ENCODE results near the gene PLEKHG1.

PLEKHG1 gene

DNA sequence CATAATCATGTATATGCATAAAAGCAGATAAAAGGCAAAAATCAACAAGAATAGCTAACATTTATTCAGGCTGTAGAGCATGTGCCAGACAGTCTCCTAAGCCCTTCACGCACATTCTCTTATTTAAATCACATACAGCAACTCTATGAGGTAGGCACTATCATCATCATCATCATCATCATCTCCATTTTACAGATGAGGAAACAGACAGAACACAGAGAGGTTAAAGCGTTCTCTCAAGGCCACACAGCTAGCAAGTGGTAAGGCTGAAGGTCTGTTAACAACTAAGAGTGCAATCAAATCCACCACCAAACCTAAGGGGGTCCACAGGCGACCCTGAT lies 857 bp upstream of the PLEKHG1 start:
- no peaks in the 10 kb centered on the region for H3K36me3 ChIP-seq (ENCODE audit: control insufficient read depth, insufficient read depth, low read length)
- peaks cover 1% of the 10 kb centered on the region; the same call in 1 of the 2 replicates for H3K27me3 ChIP-seq (replicated peaks; ENCODE audit: control insufficient read depth, insufficient read depth, low read length)
- no peak overlapping the region; the same call in 1 of the 2 replicates for H3K4me3 ChIP-seq (replicated peaks; ENCODE audit: low read depth, low read length)
- no peak for DNase-seq (ENCODE audit: extremely low read depth, insufficient read length)
- no peak for TF ChIP-seq CTCF (IDR thresholded peaks at IDR 0.05; ENCODE audit: insufficient read depth, low read length, poor library complexity, severe bottlenecking)

GRCh38 chr6:150600010-150600300 lies 270 bp downstream of the PLEKHG1 start:
- TF ChIP-seq CTCF (IDR thresholded peaks at IDR 0.05; ENCODE audit: insufficient read depth, low read length, poor library complexity, severe bottlenecking): no peak
- DNase-seq (ENCODE audit: extremely low read depth, insufficient read length): no peak
- H3K27me3 ChIP-seq (replicated peaks; ENCODE audit: control insufficient read depth, insufficient read depth, low read length): peaks cover 1% of the 10 kb centered on the region; the same call in 1 of the 2 replicates
- H3K36me3 ChIP-seq (ENCODE audit: control insufficient read depth, insufficient read depth, low read length): no peaks in the 10 kb centered on the region
- H3K4me3 ChIP-seq (replicated peaks; ENCODE audit: low read depth, low read length): peak overlapping the region; percentile 59

GRCh38 chr6:150600301-150601017 lies 774 bp downstream of the PLEKHG1 start:
- H3K4me3 ChIP-seq (replicated peaks; ENCODE audit: low read depth, low read length): peak overlapping the region; percentile 59
- TF ChIP-seq CTCF (IDR thresholded peaks at IDR 0.05; ENCODE audit: insufficient read depth, low read length, poor library complexity, severe bottlenecking): peak; percentile 60
- DNase-seq (ENCODE audit: extremely low read depth, insufficient read length): peak; percentile 70
- H3K27me3 ChIP-seq (replicated peaks; ENCODE audit: control insufficient read depth, insufficient read depth, low read length): peaks cover 1% of the 10 kb centered on the region; the same call in 1 of the 2 replicates
- no peaks in the 10 kb centered on the region for H3K36me3 ChIP-seq (ENCODE audit: control insufficient read depth, insufficient read depth, low read length)

- Histone ChIP-seq H3K27me3 (replicated peaks; ENCODE audit: control insufficient read depth, insufficient read depth, low read length) (peaks cover 1% of the 10 kb centered on the region; the same call in 1 of the 2 replicates), H3K4me3 (replicated peaks; ENCODE audit: low read depth, low read length) (no peak overlapping the region), H3K36me3 (ENCODE audit: control insufficient read depth, insufficient read depth, low read length) (no peaks in the 10 kb centered on the region)
- no peak for DNase-seq (ENCODE audit: extremely low read depth, insufficient read length)
- no peak for TF ChIP-seq CTCF (IDR thresholded peaks at IDR 0.05; ENCODE audit: insufficient read depth, low read length, poor library complexity, severe bottlenecking)
Observed at GRCh38 chr6:150601439-150601838, 1.8 kb downstream of the PLEKHG1 start.

GRCh38 chr6:150603176-150603575 lies 3.5 kb downstream of the PLEKHG1 start:
- Histone ChIP-seq H3K27me3 (replicated peaks; ENCODE audit: control insufficient read depth, insufficient read depth, low read length) (peaks cover 1% of the 10 kb centered on the region; the same call in 1 of the 2 replicates), H3K4me3 (replicated peaks; ENCODE audit: low read depth, low read length) (no peak overlapping the region), H3K36me3 (ENCODE audit: control insufficient read depth, insufficient read depth, low read length) (no peaks in the 10 kb centered on the region)
- TF ChIP-seq CTCF (IDR thresholded peaks at IDR 0.05; ENCODE audit: insufficient read depth, low read length, poor library complexity, severe bottlenecking): no peak
- no peak for DNase-seq (ENCODE audit: extremely low read depth, insufficient read length)

DNA sequence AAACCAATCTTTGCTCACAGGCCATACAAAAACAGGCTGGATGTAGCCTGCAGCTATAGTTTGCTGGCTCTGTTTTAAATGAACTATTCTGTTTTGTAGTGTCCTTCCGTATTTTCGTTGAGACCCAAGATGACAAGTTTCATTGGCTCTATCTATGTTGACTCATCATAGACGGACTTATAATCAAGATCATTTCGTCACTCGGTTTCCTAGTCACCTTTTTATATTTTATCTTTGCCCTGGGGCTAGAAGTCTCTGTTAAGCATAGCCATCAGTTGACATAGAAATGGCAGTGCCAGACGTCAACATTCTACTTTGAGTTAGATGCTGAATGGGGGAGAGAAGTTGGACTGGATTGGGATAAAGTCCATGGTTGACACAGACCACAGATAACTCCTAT lies 4.8 kb downstream of the PLEKHG1 start:
- no peak for TF ChIP-seq CTCF (IDR thresholded peaks at IDR 0.05; ENCODE audit: insufficient read depth, low read length, poor library complexity, severe bottlenecking)
- DNase-seq (ENCODE audit: extremely low read depth, insufficient read length): no peak
- Histone ChIP-seq H3K36me3 (ENCODE audit: control insufficient read depth, insufficient read depth, low read length) (no peaks in the 10 kb centered on the region), H3K27me3 (replicated peaks; ENCODE audit: control insufficient read depth, insufficient read depth, low read length) (no peaks in the 10 kb centered on the region; the same call in none of the 2 replicates), H3K4me3 (replicated peaks; ENCODE audit: low read depth, low read length) (no peak overlapping the region)
